ENCODE results near the gene AMD1. TPM values are rescaled to one million over a fixed set of nuclear protein-coding genes. Genes with fewer than 3 reads are reported as not detected.

AMD1 gene
- total RNA-seq, 1 experiment from 2014 or later, result 193 TPM

GRCh38 chr6:110864824-110865223 is 9.8 kb upstream of the AMD1 start:
- no peaks in the 10 kb centered on the region for H3K36me3 ChIP-seq
- peak overlapping the region; percentile 24 for H3K27ac ChIP-seq
- H3K9me3 ChIP-seq (replicated peaks), result no peaks in the 10 kb centered on the region
- H3K4me1 ChIP-seq, result peaks cover 15% of the 10 kb centered on the region
- DNase-seq, result peak; percentile 25 to 66
- no peak overlapping the region for H3K4me3 ChIP-seq
- no peaks in the 10 kb centered on the region for H3K27me3 ChIP-seq

- peaks cover 8% of the 10 kb centered on the region for H3K36me3 ChIP-seq
- H3K9me3 ChIP-seq (replicated peaks), result no peaks in the 10 kb centered on the region
- H3K27me3 ChIP-seq, result no peaks in the 10 kb centered on the region
- H3K27ac ChIP-seq, result peak overlapping the region; percentile 86
- peaks cover 15% of the 10 kb centered on the region for H3K4me1 ChIP-seq
- peak overlapping the region; percentile 93 for H3K4me3 ChIP-seq
- DNase-seq, result peak in 1 of 2 experiments; percentile 33
Measured at GRCh38 chr6:110874880-110875547, 429 bp downstream of the AMD1 start.

- Histone ChIP-seq H3K36me3 (peaks cover 11% of the 10 kb centered on the region), H3K27ac (peak overlapping the region; percentile 86), H3K4me1 (peaks cover 15% of the 10 kb centered on the region), H3K9me3 (replicated peaks) (no peaks in the 10 kb centered on the region), H3K4me3 (peak overlapping the region; percentile 93), H3K27me3 (no peaks in the 10 kb centered on the region)
- DNase-seq, result peak; percentile 60 to 67
Measured at GRCh38 chr6:110875548-110876169, 1.1 kb downstream of the AMD1 start.

- DNase-seq, result peak; percentile 89 to 93
- Histone ChIP-seq H3K9me3 (replicated peaks) (no peaks in the 10 kb centered on the region), H3K36me3 (peaks cover 11% of the 10 kb centered on the region), H3K4me1 (peaks cover 15% of the 10 kb centered on the region), H3K27me3 (no peaks in the 10 kb centered on the region), H3K27ac (peak overlapping the region; percentile 86), H3K4me3 (peak overlapping the region; percentile 93)
Measured at GRCh38 chr6:110876170-110876773, 1.7 kb downstream of the AMD1 start.

GRCh38 chr6:110876806-110877564 is 2.4 kb downstream of the AMD1 start:
- peaks cover 15% of the 10 kb centered on the region for H3K4me1 ChIP-seq
- peak overlapping the region; percentile 86 for H3K27ac ChIP-seq
- no peak for DNase-seq
- H3K36me3 ChIP-seq, result peaks cover 11% of the 10 kb centered on the region
- H3K27me3 ChIP-seq, result no peaks in the 10 kb centered on the region
- H3K4me3 ChIP-seq, result peak overlapping the region; percentile 93
- no peaks in the 10 kb centered on the region for H3K9me3 ChIP-seq (replicated peaks)

DNA sequence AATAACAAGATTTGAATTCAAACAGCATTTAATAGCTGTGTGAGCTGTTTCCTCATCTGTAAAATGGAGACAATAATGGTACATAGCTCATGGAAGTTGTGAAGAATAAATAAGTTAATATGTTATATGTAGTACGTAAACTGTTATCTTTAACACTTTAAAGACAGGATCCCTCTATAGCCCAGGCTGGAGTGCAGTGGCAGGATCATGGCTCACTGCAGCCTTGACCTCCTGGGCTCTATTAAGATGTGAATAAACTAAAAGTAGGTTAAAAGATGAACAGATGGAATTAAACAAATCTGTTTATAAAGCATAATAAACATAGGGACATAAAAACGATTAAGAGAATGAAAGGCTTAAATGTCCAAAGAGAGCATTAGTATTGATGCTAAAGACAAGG is 3.0 kb downstream of the AMD1 start:
- no peaks in the 10 kb centered on the region for H3K27me3 ChIP-seq
- H3K27ac ChIP-seq, result no peak overlapping the region
- peaks cover 15% of the 10 kb centered on the region for H3K4me1 ChIP-seq
- no peaks in the 10 kb centered on the region for H3K9me3 ChIP-seq (replicated peaks)
- H3K4me3 ChIP-seq, result peak overlapping the region; percentile 93
- no peak for DNase-seq
- H3K36me3 ChIP-seq, result peaks cover 14% of the 10 kb centered on the region

GRCh38 chr6:110878751-110879522 is 4.4 kb downstream of the AMD1 start:
- H3K27me3 ChIP-seq, result no peaks in the 10 kb centered on the region
- peaks cover 11% of the 10 kb centered on the region; the same call in 1 of the 2 replicates for H3K4me1 ChIP-seq
- no peaks in the 10 kb centered on the region for H3K9me3 ChIP-seq (replicated peaks)
- no peak overlapping the region for H3K27ac ChIP-seq
- DNase-seq, result no peak
- peaks cover 24% of the 10 kb centered on the region for H3K36me3 ChIP-seq
- H3K4me3 ChIP-seq, result no peak overlapping the region

GRCh38 chr6:110880651-110881050 is 6.1 kb downstream of the AMD1 start:
- Histone ChIP-seq H3K27ac (no peak overlapping the region), H3K36me3 (peaks cover 29% of the 10 kb centered on the region), H3K4me1 (peaks cover 11% of the 10 kb centered on the region; the same call in 1 of the 2 replicates), H3K9me3 (replicated peaks) (no peaks in the 10 kb centered on the region), H3K4me3 (no peak overlapping the region), H3K27me3 (no peaks in the 10 kb centered on the region)
- no peak for DNase-seq

GRCh38 chr6:110881546-110882273 is 7.1 kb downstream of the AMD1 start:
- Histone ChIP-seq H3K36me3 (peaks cover 29% of the 10 kb centered on the region), H3K27ac (no peak overlapping the region)

DNA sequence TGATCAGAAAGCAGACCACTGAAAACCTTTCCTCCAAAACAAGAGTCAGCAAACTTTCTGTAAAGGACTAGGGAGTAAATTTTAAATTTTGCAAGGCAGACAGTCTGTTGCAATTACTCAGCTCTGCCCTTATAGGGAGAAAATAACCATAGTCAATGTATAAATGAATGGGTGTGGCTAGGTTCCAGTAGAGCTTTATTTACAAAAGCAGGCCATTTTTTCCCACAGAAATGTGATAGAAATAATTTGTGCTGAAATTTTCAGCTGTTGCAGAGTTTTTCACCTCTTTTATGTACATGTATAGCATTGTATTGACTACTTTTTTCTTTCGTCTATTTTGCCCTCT is 7.7 kb downstream of the AMD1 start:
- H3K9me3 ChIP-seq (replicated peaks), result no peaks in the 10 kb centered on the region
- H3K27ac ChIP-seq, result no peak overlapping the region
- H3K27me3 ChIP-seq, result no peaks in the 10 kb centered on the region
- peaks cover 29% of the 10 kb centered on the region for H3K36me3 ChIP-seq
- peaks cover 11% of the 10 kb centered on the region; the same call in 1 of the 2 replicates for H3K4me1 ChIP-seq
- no peak overlapping the region for H3K4me3 ChIP-seq
- DNase-seq, result no peak

More at GRCh38 chr6:110881546-110882273, 7.1 kb downstream of the AMD1 start:
- Histone ChIP-seq H3K4me1 (peaks cover 11% of the 10 kb centered on the region; the same call in 1 of the 2 replicates), H3K4me3 (no peak overlapping the region), H3K27me3 (no peaks in the 10 kb centered on the region), H3K9me3 (replicated peaks) (no peaks in the 10 kb centered on the region)
- DNase-seq, result no peak

DNA sequence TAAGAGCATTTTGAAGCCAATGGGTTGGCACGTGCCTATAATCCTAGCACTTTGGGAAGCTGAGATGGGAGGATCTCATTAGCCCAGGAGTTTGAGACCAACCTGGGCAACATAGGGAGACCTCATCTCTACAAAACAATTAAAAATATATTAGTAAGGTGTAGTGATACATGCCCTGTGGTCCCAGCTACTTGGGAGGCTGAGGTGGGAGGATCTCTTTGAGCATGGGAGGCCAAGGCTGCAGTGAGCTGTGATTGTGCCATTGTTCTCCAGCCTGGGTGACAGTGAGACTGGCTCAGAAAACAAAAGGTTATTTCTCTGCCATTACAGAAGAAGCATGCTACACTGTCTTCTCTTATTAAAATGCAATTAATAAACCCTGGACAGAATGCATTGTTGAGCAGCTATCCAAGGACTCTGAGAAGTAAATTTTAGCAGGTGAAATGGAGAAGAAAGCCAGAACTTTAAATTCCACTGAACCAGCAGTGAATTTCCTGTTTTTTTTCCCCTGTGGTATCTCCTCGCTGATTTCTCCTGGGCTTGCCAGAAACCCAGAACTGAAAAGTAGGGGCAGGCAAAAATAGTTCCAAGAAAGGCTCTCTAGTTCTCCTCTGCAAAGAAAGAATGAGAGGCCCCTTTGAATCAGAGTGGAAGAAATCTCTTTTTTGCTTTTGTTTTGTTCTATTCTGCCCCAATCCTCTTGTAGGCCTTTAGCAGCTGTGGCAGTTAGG is 8.4 kb downstream of the AMD1 start:
- Histone ChIP-seq H3K27me3 (no peaks in the 10 kb centered on the region), H3K27ac (no peak overlapping the region), H3K4me1 (peaks cover 5% of the 10 kb centered on the region; the same call in 1 of the 2 replicates), H3K36me3 (peaks cover 34% of the 10 kb centered on the region), H3K9me3 (replicated peaks) (no peaks in the 10 kb centered on the region), H3K4me3 (no peak overlapping the region)
- DNase-seq, result no peak

- Histone ChIP-seq H3K27me3 (no peaks in the 10 kb centered on the region), H3K4me3 (no peak overlapping the region), H3K27ac (no peak overlapping the region), H3K4me1 (no peaks in the 10 kb centered on the region), H3K9me3 (replicated peaks) (no peaks in the 10 kb centered on the region), H3K36me3 (peaks cover 37% of the 10 kb centered on the region)
- no peak for DNase-seq
Measured at GRCh38 chr6:110884321-110884720, 9.7 kb downstream of the AMD1 start.

- H3K9me3 ChIP-seq (replicated peaks), result no peaks in the 10 kb centered on the region
- no peak for DNase-seq
- no peaks in the 10 kb centered on the region for H3K27me3 ChIP-seq
- H3K4me1 ChIP-seq, result no peaks in the 10 kb centered on the region
- H3K27ac ChIP-seq, result no peak overlapping the region
- H3K36me3 ChIP-seq, result peaks cover 46% of the 10 kb centered on the region
- H3K4me3 ChIP-seq, result no peak overlapping the region
Measured at GRCh38 chr6:110885526-110885925, 10.9 kb downstream of the AMD1 start.

All from SJCRH30 (cell line).